ENCODE results near the gene MLLT1. TPM values are rescaled to one million over a fixed set of nuclear protein-coding genes. Genes with fewer than 3 reads are reported as not detected.

The MLLT1 gene
- total RNA-seq, 2 donors from 2014 or later, result 16.3 to 23.7 TPM

DNA sequence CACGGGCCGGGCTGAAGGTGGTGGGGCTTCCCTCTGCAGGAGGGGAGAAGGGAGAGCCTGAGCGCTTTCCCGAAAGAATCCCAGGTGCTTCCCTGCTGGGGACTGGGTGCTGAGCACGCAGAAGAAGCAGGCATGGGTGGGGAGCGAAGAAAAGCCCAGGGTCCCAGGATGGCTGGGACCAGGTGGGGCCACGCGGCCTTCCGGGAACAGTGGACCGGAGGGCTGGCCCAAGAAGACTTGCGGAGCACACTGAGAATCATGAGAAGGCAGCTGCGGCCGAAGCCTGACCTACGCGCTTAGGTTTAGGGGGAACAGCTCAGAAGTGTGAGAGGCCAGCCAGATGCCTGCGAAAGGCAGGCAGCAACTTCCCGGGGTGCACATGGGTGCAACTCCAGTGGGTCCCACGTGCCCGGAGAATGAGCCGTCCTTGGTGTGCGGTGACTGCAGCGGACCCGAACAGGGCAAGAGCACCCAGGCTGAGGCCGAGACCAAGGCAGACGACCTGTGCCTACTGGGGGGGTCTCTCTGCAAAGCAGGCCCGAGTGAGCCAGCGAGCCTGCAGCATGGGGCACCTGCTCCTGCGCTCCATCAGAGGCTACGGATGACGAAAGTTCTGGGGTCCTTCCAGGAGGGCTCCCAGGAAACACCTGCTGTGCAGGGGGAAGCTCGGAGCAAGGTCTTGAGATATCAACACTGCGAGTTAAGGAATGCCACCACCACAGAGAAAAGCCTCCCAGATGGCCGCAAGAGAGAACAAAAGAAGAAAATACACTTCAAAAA is 52.4 kb downstream of the MLLT1 start:
- peaks cover 0 to 1% of the 10 kb centered on the region in 2 donors for H3K36me3 ChIP-seq (replicated peaks in 1 of 2; ENCODE audit: insufficient read depth in 1 of 2, low read depth in 2 of 2)
- no peak for DNase-seq
- intact Hi-C loops (cut with DNase I), result no loop called here
- no peaks in the 10 kb centered on the region for H3K9me3 ChIP-seq
- no peak overlapping the region for H3K27ac ChIP-seq
- no peak for TF ChIP-seq POLR2A (IDR thresholded peaks at IDR 0.05)
- TF ChIP-seq, protein P1, sequence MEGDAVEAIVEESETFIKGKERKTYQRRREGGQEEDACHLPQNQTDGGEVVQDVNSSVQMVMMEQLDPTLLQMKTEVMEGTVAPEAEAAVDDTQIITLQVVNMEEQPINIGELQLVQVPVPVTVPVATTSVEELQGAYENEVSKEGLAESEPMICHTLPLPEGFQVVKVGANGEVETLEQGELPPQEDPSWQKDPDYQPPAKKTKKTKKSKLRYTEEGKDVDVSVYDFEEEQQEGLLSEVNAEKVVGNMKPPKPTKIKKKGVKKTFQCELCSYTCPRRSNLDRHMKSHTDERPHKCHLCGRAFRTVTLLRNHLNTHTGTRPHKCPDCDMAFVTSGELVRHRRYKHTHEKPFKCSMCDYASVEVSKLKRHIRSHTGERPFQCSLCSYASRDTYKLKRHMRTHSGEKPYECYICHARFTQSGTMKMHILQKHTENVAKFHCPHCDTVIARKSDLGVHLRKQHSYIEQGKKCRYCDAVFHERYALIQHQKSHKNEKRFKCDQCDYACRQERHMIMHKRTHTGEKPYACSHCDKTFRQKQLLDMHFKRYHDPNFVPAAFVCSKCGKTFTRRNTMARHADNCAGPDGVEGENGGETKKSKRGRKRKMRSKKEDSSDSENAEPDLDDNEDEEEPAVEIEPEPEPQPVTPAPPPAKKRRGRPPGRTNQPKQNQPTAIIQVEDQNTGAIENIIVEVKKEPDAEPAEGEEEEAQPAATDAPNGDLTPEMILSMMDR (IDR thresholded peaks at IDR 0.05), result no peak
- no peaks in the 10 kb centered on the region for H3K27me3 ChIP-seq
- H3K4me1 ChIP-seq, result peaks cover 17% of the 10 kb centered on the region
- H3K4me3 ChIP-seq, result no peak overlapping the region
- WGBS, 2 donors, result 92 to 95% methylated on average over 32 to 33 of the region's 33 CpGs
- ATAC-seq, result no peak

DNA sequence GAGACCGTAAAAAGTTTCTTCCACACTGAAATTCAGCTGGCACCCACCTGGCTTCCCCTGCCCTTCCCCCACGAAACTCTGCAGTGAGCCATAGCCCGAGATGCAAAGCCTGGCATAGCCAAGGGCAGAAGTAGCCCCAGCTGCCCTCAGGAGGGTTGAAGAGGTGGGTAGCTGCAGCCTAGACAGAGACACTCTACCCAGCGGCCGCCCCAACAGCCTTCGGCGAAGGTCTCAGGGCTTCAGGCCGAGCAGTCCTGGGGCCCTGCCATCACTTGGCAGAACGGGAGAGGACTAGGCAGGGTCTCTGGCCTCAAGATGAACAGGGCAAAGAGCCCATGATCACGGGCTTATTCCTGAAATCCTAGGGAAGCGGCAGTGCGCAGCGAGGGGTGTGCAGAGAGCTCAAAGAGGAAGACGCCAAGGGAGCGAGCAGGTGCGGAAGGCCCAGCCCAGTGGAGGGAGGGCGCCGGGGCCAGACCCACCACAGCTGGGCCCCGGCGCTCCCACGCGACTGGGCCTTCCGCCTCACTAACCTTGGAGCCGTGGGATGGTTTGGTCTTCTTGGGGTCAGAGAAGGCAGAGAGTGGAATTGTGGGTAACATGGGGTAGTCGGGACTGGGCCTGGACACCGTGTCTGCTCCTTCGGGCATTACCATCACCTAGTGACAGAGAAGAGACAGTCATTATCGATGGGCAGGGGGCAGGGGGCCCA is 53.2 kb downstream of the MLLT1 start:
- Histone ChIP-seq H3K27me3 (no peaks in the 10 kb centered on the region), H3K36me3 (replicated peaks in 1 of 2; ENCODE audit: insufficient read depth in 1 of 2, low read depth in 2 of 2) (peaks cover 0 to 3% of the 10 kb centered on the region in 2 donors), H3K4me1 (peaks cover 13% of the 10 kb centered on the region), H3K4me3 (no peak overlapping the region), H3K27ac (no peak overlapping the region), H3K9me3 (no peaks in the 10 kb centered on the region)
- TF ChIP-seq, protein P1 (IDR thresholded peaks at IDR 0.05), result no peak
- TF ChIP-seq POLR2A (IDR thresholded peaks at IDR 0.05), result no peak
- DNase-seq, result no peak
- intact Hi-C loops (cut with DNase I), result no loop called here
- WGBS, 2 donors, result 91 to 94% methylated on average over 21 to 23 of the region's 28 CpGs
- ATAC-seq, result no peak

DNA sequence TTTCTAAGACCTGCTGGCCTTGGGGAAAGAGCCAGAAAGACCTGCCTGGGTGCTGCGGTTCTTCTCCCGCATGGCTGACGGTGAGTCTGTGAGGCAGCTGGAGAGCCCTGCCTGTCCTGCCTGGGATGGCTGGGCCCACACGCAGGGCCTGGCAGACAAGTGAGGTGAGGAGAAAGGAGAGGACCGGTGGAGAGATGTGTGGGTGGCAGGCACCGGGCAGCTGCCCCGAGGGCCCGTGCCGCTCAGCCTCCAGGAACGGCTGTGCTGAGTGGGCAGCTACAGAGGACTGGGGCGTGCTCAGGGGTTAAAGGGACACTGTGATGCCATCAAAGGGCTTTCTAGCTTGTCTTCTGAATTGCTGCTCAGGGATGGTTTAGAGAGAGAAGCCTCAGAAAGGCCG is 53.8 kb downstream of the MLLT1 start:
- Histone ChIP-seq H3K4me3 (no peak overlapping the region), H3K36me3 (replicated peaks in 1 of 2; ENCODE audit: insufficient read depth in 1 of 2, low read depth in 2 of 2) (peaks cover 0 to 3% of the 10 kb centered on the region in 2 donors), H3K27me3 (no peaks in the 10 kb centered on the region), H3K4me1 (peaks cover 13% of the 10 kb centered on the region), H3K27ac (no peak overlapping the region), H3K9me3 (no peaks in the 10 kb centered on the region)
- DNase-seq, result no peak
- 90% methylated on average over 10 to 12 of the region's 12 CpGs for WGBS, 2 donors
- no peak for ATAC-seq
- TF ChIP-seq, protein P1 (IDR thresholded peaks at IDR 0.05), result no peak
- TF ChIP-seq POLR2A (IDR thresholded peaks at IDR 0.05), result no peak
- intact Hi-C loops (cut with DNase I), result no loop called here

DNA sequence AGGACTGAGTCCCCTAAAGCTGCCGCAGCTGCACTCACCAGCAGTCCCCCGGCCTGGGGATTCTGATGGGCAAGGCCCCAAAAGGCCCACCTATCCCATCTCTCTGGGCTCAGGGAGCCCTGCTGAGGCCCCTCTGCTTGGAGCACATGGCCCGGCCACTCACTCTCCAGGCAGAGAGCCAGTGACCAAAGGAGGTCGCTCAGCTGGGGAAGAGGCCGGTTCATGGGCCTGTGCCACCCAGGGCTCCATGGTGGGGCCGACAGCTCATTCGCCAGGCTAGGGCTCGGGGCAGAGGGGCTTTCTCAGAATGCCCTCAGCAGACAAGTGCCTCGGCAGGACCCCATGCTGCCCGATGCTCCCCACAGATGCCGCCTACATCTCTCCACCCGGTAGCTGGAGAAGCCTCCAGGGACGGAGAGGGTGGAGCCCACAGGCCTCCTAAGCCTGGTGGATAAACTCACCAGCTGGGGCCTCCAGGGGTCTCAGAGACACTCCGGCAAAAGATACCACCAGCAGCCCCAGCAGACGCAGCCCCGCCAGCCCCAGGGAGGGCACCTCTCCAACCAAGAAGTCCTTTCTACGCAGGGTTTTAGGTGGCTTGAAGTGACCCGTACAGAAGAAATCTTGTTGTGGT is 54.4 kb downstream of the MLLT1 start:
- Histone ChIP-seq H3K27me3 (no peaks in the 10 kb centered on the region), H3K27ac (no peak overlapping the region), H3K36me3 (replicated peaks in 1 of 2; ENCODE audit: insufficient read depth in 1 of 2, low read depth in 2 of 2) (peaks cover 0 to 3% of the 10 kb centered on the region in 2 donors), H3K9me3 (no peaks in the 10 kb centered on the region), H3K4me3 (no peak overlapping the region), H3K4me1 (peaks cover 13% of the 10 kb centered on the region)
- 86% methylated on average over 18 of the region's 18 CpGs; no CpG with 5 or more reads in 1 of the 2 donors for WGBS, 2 donors
- intact Hi-C loops (cut with DNase I), result no loop called here
- DNase-seq (no peak), ATAC-seq (no peak)
- TF ChIP-seq, protein P1 (IDR thresholded peaks at IDR 0.05), result no peak
- no peak for TF ChIP-seq POLR2A (IDR thresholded peaks at IDR 0.05)
